WI38 (cell line): ENCODE measurements around the gene GPR4.
"Not testable (repeated sequence)": the region's sequence is repeated elsewhere in the genome, so short reads cannot be mapped to it uniquely, and the experiment has no call there.

Experiments
- H3K4me3 ChIP-seq: 2 replicates; pipeline ENCODE4 v1.5.1; 2011; ENCODE audit warnings: low read depth, mild to moderate bottlenecking, control low read depth, low read length
- CTCF ChIP-seq: IDR thresholded peaks from 2 replicates; pipeline ENCODE4 v1.5.1; 2012; ENCODE audit warnings: low read depth, mild to moderate bottlenecking, control low read depth, low read length

The GPR4 gene

GRCh38 chr19:45616704-45617017 is 14.6 kb upstream of the GPR4 start:
- H3K4me3 ChIP-seq: no peak overlapping the region
- no peak for TF ChIP-seq CTCF

- TF ChIP-seq CTCF: no peak
- no peak overlapping the region for H3K4me3 ChIP-seq
Observed at GRCh38 chr19:45615795-45616703, 14.0 kb upstream of the GPR4 start.

- not testable (repeated sequence) for H3K4me3 ChIP-seq
Observed at GRCh38 chr19:45615056-45615455, 13.0 kb upstream of the GPR4 start.

GRCh38 chr19:45613926-45614725 is 12.1 kb upstream of the GPR4 start:
- no peak overlapping the region for H3K4me3 ChIP-seq
- TF ChIP-seq CTCF: no peak

GRCh38 chr19:45608948-45609347 is 6.9 kb upstream of the GPR4 start:
- H3K4me3 ChIP-seq: no peak overlapping the region
- TF ChIP-seq CTCF: no peak

- peak overlapping the region; percentile 30; the same call in 1 of the 2 replicates for H3K4me3 ChIP-seq
- peak; percentile 94 for TF ChIP-seq CTCF
Observed at GRCh38 chr19:45607071-45608029, 5.3 kb upstream of the GPR4 start.

- no peak overlapping the region for H3K4me3 ChIP-seq
- TF ChIP-seq CTCF: no peak
Observed at GRCh38 chr19:45601115-45601514, 897 bp downstream of the GPR4 start.
